ENCODE data around the gene NECAB2. TPM values are rescaled to one million over a fixed set of nuclear protein-coding genes. Genes with fewer than 3 reads are reported as not detected.

The NECAB2 gene
- polyA plus RNA-seq, 1 donor (not counting 4 experiments of a cell fraction or from before 2014, with no cell fraction given), result not detected

- no peak for DNase-seq (ENCODE audit: low read depth, low spot score)
- Histone ChIP-seq H3K27ac (ENCODE audit: control insufficient read depth, insufficient read depth, low read length) (no peak overlapping the region), H3K9me3 (ENCODE audit: control insufficient read depth, low read depth, low read length) (peaks cover 6% of the 10 kb centered on the region), H2AFZ (ENCODE audit: control insufficient read depth, low read length) (no peak overlapping the region), H3K4me2 (ENCODE audit: control insufficient read depth, extremely low read depth, insufficient read depth, low read depth, low read length) (no peak overlapping the region), H3K27me3 (ENCODE audit: control insufficient read depth, extremely low read depth, insufficient read depth, low read length) (peaks cover 13% of the 10 kb centered on the region), H3K9me1 (ENCODE audit: control insufficient read depth, extremely low read depth, insufficient read depth, low read length) (no peaks in the 10 kb centered on the region), H3K79me2 (ENCODE audit: control insufficient read depth, insufficient read depth, low read length) (no peaks in the 10 kb centered on the region), H3K9ac (ENCODE audit: control insufficient read depth, extremely low read depth, insufficient read depth, low read length) (no peak overlapping the region), H3K4me1 (ENCODE audit: control insufficient read depth, extremely low read depth, insufficient read depth, low read length) (no peaks in the 10 kb centered on the region), H3K36me3 (ENCODE audit: control insufficient read depth in 2 of 2, extremely low read depth in 1 of 2, insufficient read depth in 2 of 2, low read length in 2 of 2) (no peaks in the 10 kb centered on the region), H3K4me3 (ENCODE audit: control insufficient read depth in 2 of 3, extremely low read depth in 1 of 3, insufficient read depth in 2 of 3, low read depth in 1 of 3, low read length in 3 of 3) (no peak overlapping the region), H4K20me1 (ENCODE audit: control insufficient read depth, extremely low read depth, insufficient read depth, low read length) (no peaks in the 10 kb centered on the region)
- dilution Hi-C loops (cut with MboI; ENCODE audit: extremely low pct_ligation_motif_present, low sequenced_read_pairs), result no loop called here
- TF ChIP-seq EZH2 (IDR thresholded peaks at IDR 0.05; ENCODE audit: low read length) (no peak), CTCF (optimal IDR thresholded peaks at IDR 0.05 in 1 of 3, IDR thresholded peaks at IDR 0.05 in 1 of 3, conservative IDR thresholded peaks at IDR 0.05 in 1 of 3; ENCODE audit: extremely low read depth in 1 of 3, insufficient read depth in 2 of 3, low read length in 3 of 3) (no peak)
- FAIRE-seq, result no peak
These were observed 11.4 kb downstream of the NECAB2 start for GRCh38 chr16:83979441-83979840.

- Histone ChIP-seq H3K4me2 (ENCODE audit: control insufficient read depth, extremely low read depth, insufficient read depth, low read depth, low read length) (no peak overlapping the region), H4K20me1 (ENCODE audit: control insufficient read depth, extremely low read depth, insufficient read depth, low read length) (no peaks in the 10 kb centered on the region), H3K27me3 (ENCODE audit: control insufficient read depth, extremely low read depth, insufficient read depth, low read length) (peaks cover 15% of the 10 kb centered on the region), H3K9me1 (ENCODE audit: control insufficient read depth, extremely low read depth, insufficient read depth, low read length) (no peaks in the 10 kb centered on the region), H3K27ac (ENCODE audit: control insufficient read depth, insufficient read depth, low read length) (no peak overlapping the region), H3K36me3 (ENCODE audit: control insufficient read depth in 2 of 2, extremely low read depth in 1 of 2, insufficient read depth in 2 of 2, low read length in 2 of 2) (no peaks in the 10 kb centered on the region), H3K4me1 (ENCODE audit: control insufficient read depth, extremely low read depth, insufficient read depth, low read length) (no peaks in the 10 kb centered on the region), H3K79me2 (ENCODE audit: control insufficient read depth, insufficient read depth, low read length) (no peaks in the 10 kb centered on the region), H3K9ac (ENCODE audit: control insufficient read depth, extremely low read depth, insufficient read depth, low read length) (no peak overlapping the region), H3K9me3 (ENCODE audit: control insufficient read depth, low read depth, low read length) (peaks cover 6% of the 10 kb centered on the region), H2AFZ (ENCODE audit: control insufficient read depth, low read length) (no peak overlapping the region), H3K4me3 (ENCODE audit: control insufficient read depth in 2 of 3, extremely low read depth in 1 of 3, insufficient read depth in 2 of 3, low read depth in 1 of 3, low read length in 3 of 3) (no peak overlapping the region)
- dilution Hi-C loops (cut with MboI; ENCODE audit: extremely low pct_ligation_motif_present, low sequenced_read_pairs), result no loop called here
- TF ChIP-seq CTCF (optimal IDR thresholded peaks at IDR 0.05 in 1 of 3, IDR thresholded peaks at IDR 0.05 in 1 of 3, conservative IDR thresholded peaks at IDR 0.05 in 1 of 3; ENCODE audit: extremely low read depth in 1 of 3, insufficient read depth in 2 of 3, low read length in 3 of 3) (no peak), EZH2 (IDR thresholded peaks at IDR 0.05; ENCODE audit: low read length) (no peak)
- FAIRE-seq (no peak), DNase-seq (ENCODE audit: low read depth, low spot score) (no peak)
These were observed 12.8 kb downstream of the NECAB2 start for GRCh38 chr16:83980794-83981193.

Data from keratinocyte (primary cell).